HG03135 (cell line): ENCODE results near the gene FOXN3.
A peak's percentile ranks its signal among the peaks of the same experiment; 100 is the strongest.

Experiments used
- ATAC-seq: cut with Tn5 transposase; IDR thresholded peaks from one replicate; pipeline ENCODE4 v1.9.1; 2021; ENCODE audit warnings: mild to moderate bottlenecking, moderate library complexity; ENCODE audit not compliant: unreplicated experiment

The FOXN3 gene

GRCh38 chr14:89283327-89284060 lies 133.5 kb downstream of the FOXN3 start:
- ATAC-seq: peak; percentile 70

DNA sequence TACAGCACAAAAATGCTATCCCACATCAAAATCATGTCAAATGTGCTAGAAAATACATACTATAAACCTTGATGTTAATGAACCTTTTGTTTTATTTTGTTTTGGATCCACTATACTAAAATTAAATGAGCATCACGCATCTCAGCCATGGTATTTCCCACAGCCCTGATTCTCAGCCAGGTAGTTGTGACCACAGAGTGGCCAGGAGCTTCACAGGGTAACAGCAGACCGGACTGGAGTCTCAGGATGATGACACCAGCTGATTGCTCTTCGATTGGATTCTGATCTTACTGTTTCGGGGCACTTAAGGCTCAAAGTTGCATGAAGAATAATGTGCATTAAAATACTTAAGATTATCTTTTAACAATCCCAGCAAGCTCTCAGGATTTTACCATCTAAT lies 134.8 kb downstream of the FOXN3 start:
- ATAC-seq: no peak

DNA sequence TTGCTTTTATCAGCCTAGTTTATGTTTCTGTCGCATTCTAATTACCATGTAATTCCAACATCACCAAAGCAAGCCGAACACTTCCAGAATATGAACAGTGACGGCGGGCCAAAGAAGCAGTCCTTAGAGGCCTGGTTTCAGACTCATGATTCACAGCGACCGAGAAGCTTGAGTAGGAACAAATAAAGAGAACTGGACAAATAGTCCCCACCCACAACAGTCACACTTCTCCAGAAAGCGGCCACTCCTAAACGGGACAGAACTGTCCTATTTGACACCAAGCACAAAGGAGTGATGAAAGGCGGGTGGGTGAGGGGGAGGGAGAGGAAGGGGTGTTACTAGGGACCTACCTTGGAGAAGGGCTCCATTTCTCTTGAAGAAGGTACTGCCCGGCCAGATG lies 136.4 kb downstream of the FOXN3 start:
- ATAC-seq: no peak

- no peak for ATAC-seq
Observed at GRCh38 chr14:89279649-89280232, 137.3 kb downstream of the FOXN3 start.

GRCh38 chr14:89277203-89277602 lies 139.8 kb downstream of the FOXN3 start:
- ATAC-seq: no peak

DNA sequence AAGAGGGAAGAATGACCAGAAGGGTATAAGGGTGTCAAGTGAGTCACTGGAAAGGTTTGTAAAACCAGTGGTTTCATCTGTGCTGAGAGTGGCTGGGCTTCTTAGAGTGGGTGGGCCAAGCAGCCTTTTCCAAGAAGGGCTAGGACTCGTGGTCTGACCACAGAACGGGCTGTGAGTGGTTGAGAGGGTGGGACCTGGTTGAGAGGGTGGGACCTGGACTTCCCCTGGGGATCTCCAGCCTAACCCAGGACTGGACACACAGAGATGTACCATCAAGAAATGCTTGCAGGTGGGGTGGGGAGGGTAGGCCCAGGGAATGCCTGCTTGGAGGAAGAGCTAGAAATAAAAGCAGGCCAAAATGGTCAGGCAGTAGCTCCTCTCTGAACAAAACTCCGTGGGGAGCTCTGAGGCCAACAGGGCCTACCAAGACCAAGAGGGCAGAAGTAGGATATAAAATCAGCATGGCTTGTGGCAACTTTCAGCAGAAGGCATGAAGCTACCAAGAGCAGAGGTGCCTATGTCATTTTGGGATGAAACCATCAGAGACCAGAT lies 140.5 kb downstream of the FOXN3 start:
- ATAC-seq: peak; percentile 83

GRCh38 chr14:89270439-89271227 lies 146.4 kb downstream of the FOXN3 start:
- ATAC-seq: peak; percentile 62

- ATAC-seq: no peak
Observed at GRCh38 chr14:89269404-89269803, 147.6 kb downstream of the FOXN3 start.

GRCh38 chr14:89268514-89268913 lies 148.5 kb downstream of the FOXN3 start:
- no peak for ATAC-seq

- no peak for ATAC-seq
Observed at GRCh38 chr14:89267656-89268055, 149.4 kb downstream of the FOXN3 start.

DNA sequence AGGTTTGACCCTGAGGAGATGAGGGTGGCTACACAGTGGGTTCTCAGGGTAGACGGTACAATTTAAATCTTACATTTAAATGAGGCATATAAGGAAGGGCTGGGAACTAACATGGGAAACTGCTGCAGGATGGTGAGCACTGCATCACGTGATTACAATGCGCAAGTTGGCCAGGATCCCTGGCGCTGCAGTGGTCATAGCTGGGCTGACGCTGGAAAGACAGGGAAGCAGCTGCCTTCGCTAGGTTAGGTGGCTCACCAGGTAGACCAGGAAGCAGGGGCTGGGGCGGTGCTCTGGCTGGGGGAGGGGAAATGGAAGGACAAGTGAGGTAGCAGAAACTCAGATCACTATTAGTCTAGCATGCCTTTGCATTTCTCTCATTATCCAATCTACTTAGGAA lies 149.9 kb downstream of the FOXN3 start:
- ATAC-seq: no peak

DNA sequence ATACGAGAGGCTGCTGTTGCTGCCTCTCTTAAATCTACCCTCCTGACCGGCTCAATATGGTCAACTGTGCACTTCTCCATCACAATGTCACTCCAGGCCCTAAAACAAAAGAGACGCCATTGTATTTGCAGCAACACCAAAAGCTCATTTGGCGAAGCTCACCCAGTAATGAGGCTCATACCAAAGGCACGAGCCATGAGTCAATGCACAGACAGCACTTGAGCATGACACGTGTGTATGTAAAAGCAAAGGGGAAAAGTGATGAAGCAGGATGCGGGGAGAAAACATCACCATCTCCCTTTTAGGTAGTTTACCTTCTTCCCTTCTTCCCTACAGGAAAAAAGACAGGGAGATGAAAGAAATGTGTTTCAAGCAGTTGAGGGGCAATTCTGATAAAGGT lies 150.3 kb downstream of the FOXN3 start:
- no peak for ATAC-seq

GRCh38 chr14:89265234-89265633 lies 151.8 kb downstream of the FOXN3 start:
- ATAC-seq: no peak

- no peak for ATAC-seq
Observed at GRCh38 chr14:89264196-89264800, 152.7 kb downstream of the FOXN3 start.

- ATAC-seq: no peak
Observed at GRCh38 chr14:89262041-89262440, 155.0 kb downstream of the FOXN3 start.

- no peak for ATAC-seq
Observed at GRCh38 chr14:89260898-89261297, 156.1 kb downstream of the FOXN3 start.

DNA sequence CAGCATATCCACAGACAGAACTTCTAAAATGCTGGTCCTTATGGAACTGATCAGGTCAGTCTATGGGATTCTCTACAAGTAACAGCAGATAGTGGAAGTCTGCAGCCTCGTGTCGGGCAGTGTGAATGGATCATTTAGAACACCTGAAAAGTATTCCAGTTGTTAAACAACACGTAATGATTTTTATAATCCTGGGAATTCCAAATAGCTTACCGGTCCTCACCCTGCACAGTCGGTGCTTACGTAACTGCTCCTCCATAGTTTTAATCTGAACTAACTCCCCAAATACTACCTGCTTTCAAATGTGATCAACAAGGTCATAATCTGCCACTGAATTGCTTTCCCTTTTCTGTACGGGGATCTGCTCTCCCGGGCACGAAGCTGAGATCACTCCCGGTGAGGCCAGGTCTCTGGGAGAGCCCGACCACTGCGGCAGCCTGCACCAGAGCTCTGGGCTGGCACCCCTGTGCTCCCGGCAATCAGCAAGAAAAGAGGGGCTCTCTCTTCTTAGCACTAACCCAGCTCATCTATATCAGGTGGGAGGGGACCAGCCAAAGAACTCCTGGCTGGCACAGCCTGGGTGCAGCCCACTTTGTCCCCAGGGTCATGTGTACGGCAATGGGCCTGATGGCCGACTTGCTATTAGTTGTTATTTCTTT lies 157.0 kb downstream of the FOXN3 start:
- ATAC-seq: no peak

GRCh38 chr14:89258728-89259273 lies 158.2 kb downstream of the FOXN3 start:
- ATAC-seq: no peak

DNA sequence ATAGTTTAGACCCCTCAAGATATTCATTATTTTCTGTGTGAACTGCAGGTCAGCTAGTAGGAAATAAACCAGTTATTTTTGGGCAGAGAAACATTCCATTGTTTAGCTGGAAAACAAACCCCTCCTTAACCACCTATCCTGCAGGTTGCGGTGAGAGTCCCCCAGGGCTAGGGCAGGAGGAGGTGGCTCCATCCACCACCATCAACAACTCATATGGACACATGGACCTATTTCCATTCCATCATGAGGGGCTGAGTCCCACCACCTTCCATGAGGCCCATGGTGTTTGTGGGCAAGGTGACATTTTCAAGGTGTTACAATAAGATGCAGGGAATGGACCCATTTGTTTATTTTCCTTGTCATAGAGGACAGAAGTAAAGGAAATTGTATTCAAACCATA lies 160.1 kb downstream of the FOXN3 start:
- no peak for ATAC-seq

DNA sequence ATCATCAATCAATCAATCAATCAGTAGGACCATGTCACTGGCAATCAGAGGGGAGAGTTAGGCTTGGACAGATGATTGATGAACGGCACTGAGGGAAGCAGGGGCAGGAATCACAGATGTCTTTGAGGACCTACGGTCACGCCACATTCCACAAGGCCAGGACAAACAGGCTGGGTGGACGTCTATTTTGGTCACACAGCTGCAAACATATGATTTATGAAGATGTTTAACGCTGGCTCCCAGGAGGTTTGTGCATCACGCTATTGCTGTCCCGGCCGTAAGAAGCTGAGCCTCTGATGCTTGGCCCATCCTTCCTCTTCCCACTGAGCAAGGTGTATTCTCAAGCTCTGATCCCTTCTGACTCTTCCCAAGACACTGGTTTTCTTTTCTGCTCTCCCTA lies 160.8 kb downstream of the FOXN3 start:
- no peak for ATAC-seq
